Colonic mucosa (tissue), 4 donors: ENCODE results near the gene GPR35. TPM values are rescaled to one million over a fixed set of nuclear protein-coding genes. Genes with fewer than 3 reads are reported as not detected.
A peak's percentile ranks its signal among the peaks of the same experiment; 100 is the strongest.

Source experiments
- DNase-seq: peaks from one replicate; pipeline ENCODE4 v3.0.0-alpha.2; 2020
- H3K27ac ChIP-seq: fragments of 200-600 bp; one replicate; pipeline ENCODE4 v1.8.0; 2021
- H3K27me3 ChIP-seq: fragments of 200-600 bp; one replicate; pipeline ENCODE4 v1.8.0; 2021
- H3K36me3 ChIP-seq: fragments of 200-600 bp; one replicate; pipeline ENCODE4 v1.8.0; 2021
- H3K4me1 ChIP-seq: fragments of 200-600 bp; one replicate; pipeline ENCODE4 v1.8.0; 2021; ENCODE audit warnings: mild to moderate bottlenecking
- H3K4me3 ChIP-seq: fragments of 200-600 bp; one replicate; pipeline ENCODE4 v1.8.0; 2021
- H3K9ac ChIP-seq, 2 donors: one replicate each; pipeline ENCODE4 v1.7.0; 2013; ENCODE audit warnings: control low read depth in 2 of 2, low read depth in 2 of 2, low read length in 2 of 2
- H3K9me3 ChIP-seq: fragments of 200-600 bp; one replicate; pipeline ENCODE4 v1.8.0; 2021
- intact Hi-C: fragments of 100-400 bp; cut with DNase I; formaldehyde crosslinking; loops from one replicate; pipeline ENCODE4 v1.14.1; 2022
- total RNA-seq, 2 donors: library from RNA; stranded (reverse); fragmentation: NEBNext Ultra II Directional in 1 of 2; extraction: Animal tissue kit (Norgen Biotek cat#: 25700) in 1 of 2; gene quantifications; one replicate each; pipeline ENCODE4 v1.2.1, GENCODE V29; 2021
- TF ChIP-seq, protein P1 (sequence below): fragments of 200-600 bp; IDR thresholded peaks from one replicate; pipeline ENCODE4 v1.8.0; 2022; ENCODE audit warnings: antibody characterized with exemption, mild to moderate bottlenecking
- donor health status: healthy.
- donor health status: DM: no; HTN: no; CAD: no.
- donor health status: DM: no; HTN: no; CAD: no.

Gene GPR35
- total RNA-seq, 2 donors from 2014 or later, result 64.4 to 92.2 TPM

DNA sequence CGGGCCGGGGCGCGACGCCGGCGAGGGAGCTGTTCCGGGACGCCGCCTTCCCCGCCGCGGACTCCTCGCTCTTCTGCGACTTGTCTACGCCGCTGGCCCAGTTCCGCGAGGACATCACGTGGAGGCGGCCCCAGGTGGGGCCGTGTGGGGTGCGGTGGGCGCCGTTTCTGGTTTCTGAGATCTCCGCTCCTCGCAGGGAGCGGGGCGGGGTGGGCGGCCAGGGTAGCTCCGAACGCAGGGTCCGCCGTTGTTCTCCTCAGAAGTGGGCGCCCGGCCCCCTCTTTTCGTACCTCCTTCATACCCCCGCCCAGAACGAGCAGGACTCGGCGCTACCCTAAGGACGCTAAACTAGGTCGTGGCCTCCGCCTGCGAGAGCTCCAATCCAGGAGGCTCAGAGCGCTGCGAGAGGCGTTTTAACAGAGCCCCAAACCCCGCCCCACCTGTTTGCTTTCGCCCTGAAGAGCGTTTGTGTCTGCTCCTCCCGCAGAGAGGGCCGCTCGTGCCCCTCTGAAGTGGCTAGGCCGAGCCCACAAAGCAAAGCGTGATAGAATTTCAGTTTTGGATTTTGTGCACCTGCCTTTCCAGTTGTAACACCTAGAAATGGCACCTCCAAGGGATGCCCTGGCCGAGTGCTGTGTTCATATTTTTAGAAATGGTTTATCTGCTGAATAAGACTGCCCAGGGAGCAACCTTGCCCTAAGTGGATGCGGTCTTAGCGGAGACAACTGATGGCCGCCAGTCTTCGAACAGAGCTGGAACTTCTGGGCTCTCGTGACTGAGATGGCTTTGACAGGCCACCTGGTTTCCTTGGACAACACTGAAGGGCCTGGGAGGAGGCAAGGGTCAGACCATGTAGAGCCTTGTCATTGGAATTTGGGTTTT, 38.1 kb upstream of the GPR35 start:
- Histone ChIP-seq H3K9me3 (no peaks in the 10 kb centered on the region), H3K4me3 (peak overlapping the region; percentile 99), H3K9ac (peak overlapping the region; percentile 87 to 89), H3K27me3 (no peaks in the 10 kb centered on the region), H3K4me1 (peaks cover 15% of the 10 kb centered on the region), H3K36me3 (peaks cover 4% of the 10 kb centered on the region), H3K27ac (peak overlapping the region; percentile 96)
- DNase-seq, result peak; percentile 72
- TF ChIP-seq, protein P1, sequence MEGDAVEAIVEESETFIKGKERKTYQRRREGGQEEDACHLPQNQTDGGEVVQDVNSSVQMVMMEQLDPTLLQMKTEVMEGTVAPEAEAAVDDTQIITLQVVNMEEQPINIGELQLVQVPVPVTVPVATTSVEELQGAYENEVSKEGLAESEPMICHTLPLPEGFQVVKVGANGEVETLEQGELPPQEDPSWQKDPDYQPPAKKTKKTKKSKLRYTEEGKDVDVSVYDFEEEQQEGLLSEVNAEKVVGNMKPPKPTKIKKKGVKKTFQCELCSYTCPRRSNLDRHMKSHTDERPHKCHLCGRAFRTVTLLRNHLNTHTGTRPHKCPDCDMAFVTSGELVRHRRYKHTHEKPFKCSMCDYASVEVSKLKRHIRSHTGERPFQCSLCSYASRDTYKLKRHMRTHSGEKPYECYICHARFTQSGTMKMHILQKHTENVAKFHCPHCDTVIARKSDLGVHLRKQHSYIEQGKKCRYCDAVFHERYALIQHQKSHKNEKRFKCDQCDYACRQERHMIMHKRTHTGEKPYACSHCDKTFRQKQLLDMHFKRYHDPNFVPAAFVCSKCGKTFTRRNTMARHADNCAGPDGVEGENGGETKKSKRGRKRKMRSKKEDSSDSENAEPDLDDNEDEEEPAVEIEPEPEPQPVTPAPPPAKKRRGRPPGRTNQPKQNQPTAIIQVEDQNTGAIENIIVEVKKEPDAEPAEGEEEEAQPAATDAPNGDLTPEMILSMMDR, result no peak
- intact Hi-C loops, result no loop called here

DNA sequence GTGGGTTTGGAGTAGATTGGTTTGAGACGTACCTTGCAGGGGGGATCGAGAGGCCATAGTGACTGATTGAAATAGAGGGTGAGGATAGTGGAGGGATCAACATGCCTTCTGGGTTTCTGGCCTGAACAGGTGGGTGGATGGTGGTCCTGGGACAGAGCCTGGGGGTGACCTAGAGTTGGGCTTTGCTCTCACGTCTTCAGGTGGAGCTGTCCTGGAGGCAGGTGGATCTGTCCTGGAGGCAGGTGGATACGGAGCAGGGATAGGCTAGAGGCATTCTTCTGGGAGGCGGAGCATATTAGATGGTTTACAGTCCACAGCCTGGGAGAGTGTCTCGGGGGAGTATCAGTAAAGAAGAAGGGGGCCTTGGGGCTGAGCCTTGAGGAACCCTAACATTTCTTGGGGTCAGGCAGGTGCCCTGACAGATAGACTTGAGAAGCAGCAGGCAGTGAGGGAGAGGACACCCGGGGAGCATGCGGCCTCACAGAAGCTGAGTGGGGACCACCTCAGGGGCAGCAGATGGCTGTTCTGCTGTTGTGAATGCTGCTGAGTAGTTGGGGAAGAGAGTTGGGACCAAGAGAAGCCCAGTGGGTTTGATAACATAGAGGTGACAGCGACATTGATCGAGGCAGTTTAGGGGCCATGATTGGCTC, 37.1 kb upstream of the GPR35 start:
- TF ChIP-seq, protein P1, result no peak
- H3K4me3 ChIP-seq, result no peak overlapping the region
- no peaks in the 10 kb centered on the region for H3K27me3 ChIP-seq
- DNase-seq, result no peak
- H3K9me3 ChIP-seq, result no peaks in the 10 kb centered on the region
- H3K36me3 ChIP-seq, result peaks cover 6% of the 10 kb centered on the region
- H3K9ac ChIP-seq, result peak overlapping the region in 1 of 2 donors; percentile 33
- no peak overlapping the region for H3K27ac ChIP-seq
- peaks cover 15% of the 10 kb centered on the region for H3K4me1 ChIP-seq
- intact Hi-C loops, result no loop called here

DNA sequence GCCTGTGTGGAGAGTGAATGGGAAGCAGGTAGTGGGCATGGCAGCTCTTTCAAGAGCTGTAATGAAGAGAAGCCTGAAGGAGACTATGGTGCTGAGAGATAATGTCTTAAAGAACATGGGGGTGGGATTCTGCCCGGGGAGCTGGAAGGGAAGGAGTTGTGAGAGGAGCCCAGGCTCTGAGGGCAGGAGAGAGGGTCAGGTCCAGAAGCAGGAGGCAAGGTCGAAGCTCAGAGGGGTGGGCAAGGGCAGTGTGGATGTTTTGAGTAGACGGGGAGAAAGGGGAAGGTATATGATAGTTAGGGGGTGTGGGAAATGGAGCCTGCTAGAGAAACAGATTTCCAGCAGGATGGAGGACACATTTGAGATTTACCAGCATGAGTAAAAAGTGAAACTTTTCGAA, 36.6 kb upstream of the GPR35 start:
- Histone ChIP-seq H3K9me3 (no peaks in the 10 kb centered on the region), H3K9ac (no peak overlapping the region), H3K4me3 (no peak overlapping the region), H3K27me3 (no peaks in the 10 kb centered on the region), H3K27ac (no peak overlapping the region), H3K36me3 (peaks cover 6% of the 10 kb centered on the region), H3K4me1 (peaks cover 15% of the 10 kb centered on the region)
- TF ChIP-seq, protein P1, result no peak
- no peak for DNase-seq
- intact Hi-C loops, result no loop called here

DNA sequence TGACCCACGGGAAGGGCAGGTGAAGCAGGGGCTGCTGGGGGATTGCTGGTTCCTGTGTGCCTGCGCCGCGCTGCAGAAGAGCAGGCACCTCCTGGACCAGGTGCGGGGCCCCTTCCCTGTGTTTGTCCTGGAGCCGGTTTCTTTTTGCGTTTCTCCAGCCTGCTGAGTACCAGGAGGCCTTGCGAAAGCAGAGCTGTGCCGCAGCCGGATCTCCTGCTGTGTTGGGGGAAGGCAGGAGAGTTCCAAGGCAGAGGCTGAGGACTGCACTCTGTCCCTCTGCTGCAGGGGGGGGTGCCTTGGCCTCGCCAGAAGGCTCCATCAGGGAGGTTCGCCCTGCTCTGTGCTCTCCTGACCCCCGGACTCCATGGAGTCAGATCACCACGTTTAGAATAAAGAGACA, 35.9 kb upstream of the GPR35 start:
- peaks cover 15% of the 10 kb centered on the region for H3K4me1 ChIP-seq
- no peak for DNase-seq
- H3K36me3 ChIP-seq, result peaks cover 6% of the 10 kb centered on the region
- no peak overlapping the region for H3K27ac ChIP-seq
- H3K9ac ChIP-seq, result no peak overlapping the region
- intact Hi-C loops, result no loop called here
- TF ChIP-seq, protein P1, result no peak
- H3K9me3 ChIP-seq, result no peaks in the 10 kb centered on the region
- no peak overlapping the region for H3K4me3 ChIP-seq
- H3K27me3 ChIP-seq, result no peaks in the 10 kb centered on the region

DNA sequence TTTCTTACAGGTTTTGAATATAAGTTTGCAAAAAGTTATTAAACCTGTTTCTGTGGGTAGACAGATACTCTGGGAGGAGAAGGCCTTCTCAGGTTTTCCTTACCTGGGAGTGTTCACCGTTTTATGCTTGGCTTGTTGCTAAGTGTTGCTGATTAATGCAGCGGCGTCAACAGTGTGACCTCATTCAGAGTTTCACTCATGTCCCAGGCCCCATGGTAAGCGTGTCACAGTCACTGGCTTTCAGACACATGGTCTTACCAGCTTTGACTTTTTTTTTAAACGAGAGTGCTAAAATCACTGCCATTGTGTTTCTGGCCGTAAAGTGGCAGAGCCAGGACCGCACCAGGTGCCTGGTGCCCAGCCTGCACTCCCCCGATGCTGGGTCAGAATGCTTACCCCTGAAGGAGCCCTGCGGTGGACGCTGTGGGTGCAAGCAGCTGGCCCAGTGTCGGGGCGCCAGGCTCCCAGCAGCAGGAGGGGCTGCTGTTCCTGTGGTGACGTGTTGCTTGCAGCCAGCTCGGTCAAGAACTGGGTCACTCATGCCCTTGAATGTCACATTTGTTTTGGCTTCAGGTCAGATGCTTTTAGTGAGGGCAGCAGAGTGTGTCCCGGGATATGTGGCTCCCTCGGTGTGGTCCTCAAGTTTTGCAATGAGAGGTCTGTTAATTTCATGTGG, 35.3 kb upstream of the GPR35 start:
- intact Hi-C loops, result no loop called here
- no peak overlapping the region for H3K27ac ChIP-seq
- H3K4me3 ChIP-seq, result no peak overlapping the region
- H3K36me3 ChIP-seq, result peaks cover 6% of the 10 kb centered on the region
- H3K4me1 ChIP-seq, result peaks cover 10% of the 10 kb centered on the region
- TF ChIP-seq, protein P1, result no peak
- H3K27me3 ChIP-seq, result no peaks in the 10 kb centered on the region
- H3K9ac ChIP-seq, result no peak overlapping the region
- DNase-seq, result no peak
- H3K9me3 ChIP-seq, result no peaks in the 10 kb centered on the region
